Bronchial epithelial cell (primary cell): ENCODE data around the gene GPC5. TPM values are rescaled to one million over a fixed set of nuclear protein-coding genes. Genes with fewer than 3 reads are reported as not detected.
"Not testable (repeated sequence)": the region's sequence is repeated elsewhere in the genome, so short reads cannot be mapped to it uniquely, and the experiment has no call there.

ENCODE experiments used
- DNase-seq: peaks from one replicate; pipeline ENCODE4 v3.0.0-alpha.2; 2010; ENCODE audit warnings: low read depth
- FAIRE-seq: peaks from 2 replicates; lab custom pipeline; 2011; peaks lifted over from hg19 to GRCh38; lab: Jason Lieb, UNC
- H3K27me3 ChIP-seq: 2 replicates; pipeline ENCODE4 v1.5.1; 2011; ENCODE audit warnings: low read length; ENCODE audit not compliant: control insufficient read depth, insufficient read depth
- H3K36me3 ChIP-seq: 2 replicates; pipeline ENCODE4 v1.5.1; 2011; ENCODE audit warnings: low read length; ENCODE audit not compliant: control insufficient read depth, insufficient read depth
- H3K4me3 ChIP-seq: 2 replicates; pipeline ENCODE4 v1.5.1; 2011; ENCODE audit warnings: mild to moderate bottlenecking, low read depth, low read length, control low read depth
- total RNA-seq: library from RNA; depleted of rRNA; stranded (reverse); fragments of >200 nt; gene quantifications from 2 replicates; pipeline ENCODE4 v1.2.1, GENCODE V29; 2014
- TF ChIP-seq, protein P1 (sequence below): IDR thresholded peaks from 2 replicates; pipeline ENCODE4 v1.5.1; 2011; ENCODE audit warnings: mild to moderate bottlenecking, moderate library complexity, low read length, control low read depth, inconsistent platforms; ENCODE audit not compliant: insufficient read depth, severe bottlenecking

The GPC5 gene
- total RNA-seq, 1 donor from 2014 or later, result 1.8 TPM

DNA sequence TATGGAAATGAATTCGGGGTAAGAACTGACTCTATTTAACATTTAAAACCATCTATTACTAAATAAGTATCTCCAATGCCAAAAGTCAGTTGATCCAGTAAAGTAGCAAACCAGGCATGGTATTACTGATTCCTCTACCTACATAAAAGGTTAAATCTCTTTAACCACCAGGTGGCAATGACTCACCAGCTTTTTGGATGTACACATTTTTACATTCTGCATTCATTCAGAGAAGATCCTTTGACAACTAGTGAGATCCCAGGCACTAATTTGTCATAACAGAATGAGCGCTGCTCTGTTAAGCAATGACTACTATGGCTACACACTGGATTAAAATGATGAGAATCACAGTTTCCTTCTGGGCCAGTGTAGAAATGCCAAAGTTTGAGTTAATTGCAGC lies 1498.4 kb downstream of the GPC5 start:
- TF ChIP-seq, protein P1, sequence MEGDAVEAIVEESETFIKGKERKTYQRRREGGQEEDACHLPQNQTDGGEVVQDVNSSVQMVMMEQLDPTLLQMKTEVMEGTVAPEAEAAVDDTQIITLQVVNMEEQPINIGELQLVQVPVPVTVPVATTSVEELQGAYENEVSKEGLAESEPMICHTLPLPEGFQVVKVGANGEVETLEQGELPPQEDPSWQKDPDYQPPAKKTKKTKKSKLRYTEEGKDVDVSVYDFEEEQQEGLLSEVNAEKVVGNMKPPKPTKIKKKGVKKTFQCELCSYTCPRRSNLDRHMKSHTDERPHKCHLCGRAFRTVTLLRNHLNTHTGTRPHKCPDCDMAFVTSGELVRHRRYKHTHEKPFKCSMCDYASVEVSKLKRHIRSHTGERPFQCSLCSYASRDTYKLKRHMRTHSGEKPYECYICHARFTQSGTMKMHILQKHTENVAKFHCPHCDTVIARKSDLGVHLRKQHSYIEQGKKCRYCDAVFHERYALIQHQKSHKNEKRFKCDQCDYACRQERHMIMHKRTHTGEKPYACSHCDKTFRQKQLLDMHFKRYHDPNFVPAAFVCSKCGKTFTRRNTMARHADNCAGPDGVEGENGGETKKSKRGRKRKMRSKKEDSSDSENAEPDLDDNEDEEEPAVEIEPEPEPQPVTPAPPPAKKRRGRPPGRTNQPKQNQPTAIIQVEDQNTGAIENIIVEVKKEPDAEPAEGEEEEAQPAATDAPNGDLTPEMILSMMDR, result no peak
- Histone ChIP-seq H3K36me3 (no peaks in the 10 kb centered on the region), H3K27me3 (no peaks in the 10 kb centered on the region), H3K4me3 (no peak overlapping the region)
- FAIRE-seq (no peak), DNase-seq (peak; percentile 45)

DNA sequence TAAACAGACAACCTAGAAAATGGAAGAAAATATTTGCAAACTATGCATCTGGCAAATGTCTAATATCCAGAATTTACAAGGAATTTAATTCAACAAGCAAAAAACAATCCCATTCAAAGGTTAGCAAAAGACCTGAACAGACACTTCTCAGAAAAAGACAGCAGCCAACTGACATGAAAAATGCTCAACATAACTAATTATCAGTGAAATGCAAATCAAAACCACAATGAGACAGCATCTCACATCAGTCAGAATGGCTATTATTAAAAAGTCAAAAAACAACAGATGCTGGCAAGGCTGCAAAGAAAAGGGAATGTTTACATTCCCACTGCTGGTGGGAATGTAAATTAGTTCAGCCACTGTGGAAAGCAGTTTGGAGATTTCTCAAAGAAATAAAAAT lies 1500.5 kb downstream of the GPC5 start:
- not testable (repeated sequence) for H3K4me3 ChIP-seq, H3K36me3 ChIP-seq, DNase-seq, H3K27me3 ChIP-seq, FAIRE-seq

DNA sequence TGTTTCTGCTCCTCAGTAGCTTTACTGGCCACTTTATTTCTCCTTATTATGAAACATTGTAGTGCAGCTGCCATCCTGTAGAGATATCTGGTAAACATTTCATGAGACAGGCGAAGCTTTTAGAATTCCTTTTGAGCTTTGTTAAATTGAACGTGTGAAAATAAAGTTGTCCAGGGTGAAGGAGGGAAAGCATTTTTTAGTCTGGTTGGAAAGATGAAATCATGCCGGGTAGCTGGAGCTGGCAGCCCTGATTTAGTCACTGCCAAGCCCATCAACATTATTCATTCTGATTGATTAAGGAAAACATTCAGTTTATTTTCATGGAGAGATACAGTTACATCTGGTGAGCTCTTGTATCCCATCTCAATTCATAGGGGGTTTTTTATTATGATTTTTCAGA lies 1502.0 kb downstream of the GPC5 start:
- H3K4me3 ChIP-seq, result no peak overlapping the region
- FAIRE-seq, result no peak
- H3K27me3 ChIP-seq, result no peaks in the 10 kb centered on the region
- no peak for DNase-seq
- TF ChIP-seq, protein P1, result no peak
- H3K36me3 ChIP-seq, result no peaks in the 10 kb centered on the region

DNA sequence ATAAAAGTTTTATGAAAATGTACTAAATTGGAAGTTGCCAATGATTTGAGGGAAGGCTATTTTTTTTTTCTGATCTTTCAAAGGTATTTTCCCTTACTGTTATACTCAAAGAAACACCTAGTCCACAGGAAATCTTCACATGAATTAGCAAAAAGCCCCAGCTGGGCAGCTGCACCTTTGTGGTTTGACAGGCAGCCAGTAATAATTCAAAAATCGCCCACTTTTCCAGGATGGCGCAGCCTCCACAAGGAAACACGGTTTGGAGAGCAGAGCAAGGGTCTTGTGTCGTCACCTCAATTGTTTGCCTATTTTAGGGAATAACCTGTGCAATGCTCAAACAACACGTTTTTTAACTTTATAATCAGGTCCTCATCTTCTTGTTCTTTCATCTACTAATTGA lies 1503.3 kb downstream of the GPC5 start:
- peak; percentile 5 for DNase-seq
- TF ChIP-seq, protein P1, result no peak
- Histone ChIP-seq H3K4me3 (no peak overlapping the region), H3K27me3 (no peaks in the 10 kb centered on the region), H3K36me3 (no peaks in the 10 kb centered on the region)
- FAIRE-seq, result no peak

DNA sequence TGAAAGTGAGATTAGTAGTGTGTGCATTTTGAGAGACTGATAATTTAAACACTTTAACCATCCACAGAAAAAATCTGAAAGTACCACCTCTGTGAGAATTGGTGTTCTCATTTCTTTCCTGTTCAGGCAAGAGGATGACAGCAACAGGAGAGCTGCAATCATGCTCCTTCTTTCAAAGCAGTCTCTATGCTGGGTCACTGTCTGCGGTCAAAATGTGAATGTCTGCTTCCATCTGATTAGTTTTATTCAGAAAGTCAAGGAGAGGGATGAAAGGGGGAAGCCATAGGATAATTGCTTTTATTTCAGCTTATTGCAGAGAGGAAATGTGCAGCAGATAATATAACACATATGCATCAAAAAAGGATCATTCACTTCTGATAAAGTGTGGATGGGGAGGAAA lies 1514.2 kb downstream of the GPC5 start:
- no peak overlapping the region for H3K4me3 ChIP-seq
- H3K27me3 ChIP-seq, result no peaks in the 10 kb centered on the region
- TF ChIP-seq, protein P1, result no peak
- DNase-seq, result no peak
- no peaks in the 10 kb centered on the region for H3K36me3 ChIP-seq
- FAIRE-seq, result no peak

DNA sequence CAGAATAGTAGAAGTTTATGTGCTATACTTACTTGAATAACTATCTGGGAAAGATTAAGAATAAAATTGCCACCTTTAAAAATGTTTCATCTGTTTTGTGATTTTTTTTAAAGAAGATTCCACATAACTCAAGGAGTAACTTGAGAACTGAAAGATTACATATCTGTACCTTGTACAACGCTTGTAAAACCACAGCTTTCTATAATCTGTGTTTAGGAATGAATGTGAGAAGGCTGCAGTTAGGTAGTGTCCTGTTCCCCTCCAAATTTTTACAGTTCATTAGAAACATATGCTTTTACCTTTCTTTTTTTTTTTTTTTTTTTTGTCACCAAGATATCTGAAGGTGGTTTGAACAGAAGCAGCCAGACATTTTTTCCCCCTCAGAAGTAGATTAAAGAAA lies 1515.4 kb downstream of the GPC5 start:
- TF ChIP-seq, protein P1, result no peak
- no peaks in the 10 kb centered on the region for H3K36me3 ChIP-seq
- no peak for DNase-seq
- no peak for FAIRE-seq
- no peaks in the 10 kb centered on the region for H3K27me3 ChIP-seq
- no peak overlapping the region for H3K4me3 ChIP-seq

Other genes with a start within 250 kb of the GPC5 start
- 4.5 and 19.2 TPM in 2 replicates for gene MIR17HG, start 50.9 kb upstream of the GPC5 start, total RNA-seq